B cell (primary cell): Measurements from ENCODE around the gene ISL2. TPM values are rescaled to one million over a fixed set of nuclear protein-coding genes. Genes with fewer than 3 reads are reported as not detected.

ENCODE experiments used
- ATAC-seq: fragments of 200-7000 bp; cut with Tn5 transposase; one replicate; pipeline ENCODE4 v1.10.0; 2021; ENCODE audit warnings: low read depth, mild to moderate bottlenecking, moderate number of reproducible peaks, moderate library complexity
- CTCF ChIA-PET: fragments of 350-600 bp; sonication (Branson Sonifier 250); formaldehyde crosslinking; loops from one replicate; lab custom pipeline; 2021; ENCODE audit warnings: antibody characterized with exemption, inconsistent platforms; lab: Charles Lee
- POLR2A ChIA-PET: fragments of 350-600 bp; sonication (Branson Sonifier 250); formaldehyde crosslinking; loops from one replicate; lab custom pipeline; 2021; ENCODE audit warnings: antibody characterized with exemption; lab: Charles Lee
- DNase-seq: peaks from one replicate; pipeline ENCODE4 v3.0.0; 2013
- H2AFZ ChIP-seq: 2 replicates; pipeline ENCODE4 v1.6.1; 2012; ENCODE audit warnings: mild to moderate bottlenecking, low read depth, low read length; ENCODE audit not compliant: insufficient read depth, poor library complexity, severe bottlenecking
- H3K27ac ChIP-seq, 2 donors: 1 replicate in 1 of 2; 2 replicates in 1 of 2; pipeline ENCODE4 v1.5.1; 2012 to 2013; ENCODE audit warnings: low read length in 2 of 2, mild to moderate bottlenecking in 2 of 2, moderate library complexity in 1 of 2
- H3K27me3 ChIP-seq, 4 experiments: fragments of 200-600 bp in 1 of 4; sonication (generic) in 1 of 4; replicated peaks in 1 of 4; 1 replicate in 2 of 4; 2 replicates in 2 of 4; pipeline versions ENCODE4 v1.6.1 to v1.7.0; 2013 to 2016; ENCODE audit warnings: low read length in 3 of 4, mild to moderate bottlenecking in 2 of 4, mixed read lengths in 1 of 4, moderate library complexity in 1 of 4; ENCODE audit not compliant: insufficient read depth in 4 of 4, control insufficient read depth in 3 of 4; ENCODE audit errors: control extremely low read depth in 1 of 4
- H3K36me3 ChIP-seq, 2 experiments: replicated peaks in 1 of 2; 1 replicate in 1 of 2; 2 replicates in 1 of 2; pipeline versions ENCODE4 v1.6.1 to v1.7.1; 2013; ENCODE audit warnings: low read length in 1 of 2; ENCODE audit not compliant: insufficient read depth in 2 of 2, control insufficient read depth in 1 of 2; ENCODE audit errors: control extremely low read depth in 1 of 2, extremely low read depth in 1 of 2
- H3K4me1 ChIP-seq, 2 donors: fragments of 200-600 bp in 1 of 2; sonication (generic) in 1 of 2; 1 replicate in 1 of 2; 2 replicates in 1 of 2; pipeline versions ENCODE4 v1.5.1 to v1.6.1; 2013 to 2017; ENCODE audit warnings: low read length in 2 of 2; ENCODE audit not compliant: control insufficient read depth in 2 of 2, insufficient read depth in 2 of 2
- H3K4me2 ChIP-seq: replicated peaks from 2 replicates; pipeline ENCODE3; 2012; ENCODE audit warnings: mild to moderate bottlenecking, low read depth, low read length; ENCODE audit not compliant: poor library complexity, severe bottlenecking
- H3K4me3 ChIP-seq, 5 experiments: fragments of 200-600 bp in 1 of 5; sonication (generic) in 1 of 5; 1 replicate in 3 of 5; 2 replicates in 2 of 5; pipeline versions ENCODE4 v1.5.1 to v1.7.0; 2011 to 2016; ENCODE audit warnings: low read length in 4 of 5, mild to moderate bottlenecking in 4 of 5, low read depth in 2 of 5, control low read depth in 1 of 5, moderate library complexity in 1 of 5; ENCODE audit not compliant: insufficient read depth in 1 of 5; ENCODE audit errors: control extremely low read depth in 1 of 5, extremely low read depth in 1 of 5
- H3K79me2 ChIP-seq: fragments of 200-600 bp; sonication (generic); one replicate; pipeline ENCODE4 v1.6.0; 2016; ENCODE audit warnings: low read length; ENCODE audit not compliant: control insufficient read depth, insufficient read depth
- H3K9ac ChIP-seq: fragments of 200-600 bp; sonication (generic); 2 replicates; pipeline ENCODE4 v1.6.1; 2017; ENCODE audit warnings: mild to moderate bottlenecking, low read length, moderate library complexity
- H3K9me3 ChIP-seq, 3 donors: one replicate each; pipeline versions ENCODE4 v1.6.1 to v1.7.1; 2013; ENCODE audit warnings: low read length in 2 of 3; ENCODE audit not compliant: control insufficient read depth in 2 of 3, insufficient read depth in 1 of 3; ENCODE audit errors: control extremely low read depth in 1 of 3
- H4K20me1 ChIP-seq: 2 replicates; pipeline ENCODE4 v1.6.0; 2012; ENCODE audit warnings: mild to moderate bottlenecking, low read length; ENCODE audit not compliant: insufficient read depth, control insufficient read depth, poor library complexity, severe bottlenecking
- H3K27ac Mint-ChIP-seq: one replicate; pipeline ENCODE4 v1.8.0; 2021; ENCODE audit warnings: mixed read lengths
- H3K27me3 Mint-ChIP-seq: one replicate; pipeline ENCODE4 v1.8.0; 2021; ENCODE audit warnings: mixed read lengths
- H3K4me1 Mint-ChIP-seq: one replicate; pipeline ENCODE4 v1.8.0; 2021; ENCODE audit warnings: mixed read lengths
- H3K4me3 Mint-ChIP-seq: one replicate; pipeline ENCODE4 v1.8.0; 2021; ENCODE audit warnings: mixed read lengths
- H3K9me3 Mint-ChIP-seq: one replicate; pipeline ENCODE4 v1.8.0; 2022; ENCODE audit warnings: mixed read lengths; ENCODE audit not compliant: insufficient read depth
- EZH2 ChIP-seq: IDR thresholded peaks from 2 replicates; pipeline ENCODE4 v1.6.1; 2012; ENCODE audit warnings: borderline replicate concordance, low read depth, mild to moderate bottlenecking, moderate library complexity, low read length; ENCODE audit not compliant: insufficient read depth, poor library complexity, severe bottlenecking
- WGBS: methylation state at CpG from one replicate; pipeline ENCODE4 v1.1.5; 2013; ENCODE audit warnings: missing lambda C conversion rate; ENCODE audit not compliant: insufficient coverage; 5-methylcytosine and 5-hydroxymethylcytosine counted together
- intact Hi-C: fragments of 100-400 bp; cut with micrococcal nuclease; formaldehyde crosslinking; loops from one replicate; pipeline ENCODE4 v1.10.0; 2022
- polyA plus RNA-seq: library from polyadenylated mRNA; depleted of rRNA; stranded (reverse); fragments of >200 nt; gene quantifications from 2 replicates; pipeline ENCODE4 v1.2.3, GENCODE V29; 2012
- total RNA-seq, 2 donors: library from RNA; stranded (reverse); fragments of 120-200 nt in 1 of 2; gene quantifications; 1 replicate in 1 of 2; 2 replicates in 1 of 2; pipeline versions ENCODE4 v1.2.3 to v1.2.4, GENCODE V29; 2013 to 2022
- TF ChIP-seq, protein P1 (sequence below): fragments of 200-600 bp; IDR thresholded peaks from one replicate; pipeline ENCODE4 v1.8.0; 2022; ENCODE audit warnings: antibody characterized with exemption, mild to moderate bottlenecking

The ISL2 gene
- total and polyA plus RNA-seq, 2 donors (not counting 1 experiment from before 2014, with no cell fraction given) = 0.59 to 1.8 TPM

DNA sequence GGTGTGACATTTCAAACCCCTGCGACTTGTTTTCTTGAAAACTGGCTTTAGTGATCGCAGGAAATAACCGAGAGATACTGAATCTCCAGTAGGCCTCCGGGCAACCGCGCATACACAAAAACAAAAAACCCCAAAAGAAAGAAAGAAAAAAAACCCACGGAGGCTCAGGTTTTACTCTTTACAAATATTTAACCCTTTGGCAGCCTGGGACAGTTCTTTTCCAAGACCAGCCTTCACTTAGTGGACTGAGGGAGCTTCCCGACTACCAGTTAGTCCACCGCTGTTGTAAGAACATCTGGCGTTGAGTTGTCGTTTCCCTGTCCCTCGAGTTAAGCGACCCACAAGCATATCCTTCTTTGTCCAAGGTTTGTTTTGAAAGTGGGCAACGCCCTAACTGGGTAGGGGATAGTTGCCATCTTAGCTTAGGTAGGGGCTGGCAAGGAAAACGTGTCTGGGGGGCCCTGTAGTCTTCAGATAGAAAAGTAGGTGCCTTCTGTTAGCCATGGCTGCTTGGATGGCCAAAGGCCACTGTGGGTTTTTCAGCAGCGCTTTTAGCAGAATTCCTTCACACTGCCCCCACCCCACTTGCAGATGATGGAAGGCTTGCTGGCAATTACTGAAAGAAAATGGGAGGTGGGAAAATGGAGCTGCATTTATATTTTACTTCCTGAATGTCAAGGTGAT is 6.9 kb downstream of the ISL2 start:
- DNase-seq (peak; percentile 42), ATAC-seq (no peak)
- Histone ChIP-seq H3K4me2 (peak overlapping the region; percentile 96), H3K79me2 (no peaks in the 10 kb centered on the region), H3K9me3 (peaks cover 3 to 57% (median 10%) of the 10 kb centered on the region in 3 donors), H3K36me3 (no peaks in the 10 kb centered on the region), H3K4me1 (peaks cover 72 to 83% of the 10 kb centered on the region in 2 donors), H3K27ac (no peak overlapping the region), H2AFZ (no peak overlapping the region), H3K4me3 (no peak overlapping the region), H3K9ac (no peak overlapping the region), H4K20me1 (peaks cover 41% of the 10 kb centered on the region), H3K27me3 (peaks cover 10 to 95% (median 75%) of the 10 kb centered on the region in 4 experiments)
- TF ChIP-seq, protein P1, sequence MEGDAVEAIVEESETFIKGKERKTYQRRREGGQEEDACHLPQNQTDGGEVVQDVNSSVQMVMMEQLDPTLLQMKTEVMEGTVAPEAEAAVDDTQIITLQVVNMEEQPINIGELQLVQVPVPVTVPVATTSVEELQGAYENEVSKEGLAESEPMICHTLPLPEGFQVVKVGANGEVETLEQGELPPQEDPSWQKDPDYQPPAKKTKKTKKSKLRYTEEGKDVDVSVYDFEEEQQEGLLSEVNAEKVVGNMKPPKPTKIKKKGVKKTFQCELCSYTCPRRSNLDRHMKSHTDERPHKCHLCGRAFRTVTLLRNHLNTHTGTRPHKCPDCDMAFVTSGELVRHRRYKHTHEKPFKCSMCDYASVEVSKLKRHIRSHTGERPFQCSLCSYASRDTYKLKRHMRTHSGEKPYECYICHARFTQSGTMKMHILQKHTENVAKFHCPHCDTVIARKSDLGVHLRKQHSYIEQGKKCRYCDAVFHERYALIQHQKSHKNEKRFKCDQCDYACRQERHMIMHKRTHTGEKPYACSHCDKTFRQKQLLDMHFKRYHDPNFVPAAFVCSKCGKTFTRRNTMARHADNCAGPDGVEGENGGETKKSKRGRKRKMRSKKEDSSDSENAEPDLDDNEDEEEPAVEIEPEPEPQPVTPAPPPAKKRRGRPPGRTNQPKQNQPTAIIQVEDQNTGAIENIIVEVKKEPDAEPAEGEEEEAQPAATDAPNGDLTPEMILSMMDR = no peak
- Mint-ChIP-seq H3K4me3 (peak overlapping the region; percentile 13), H3K4me1 (peaks cover 53% of the 10 kb centered on the region), H3K27ac (no peak overlapping the region), H3K9me3 (no peaks in the 10 kb centered on the region), H3K27me3 (peaks cover 71% of the 10 kb centered on the region)
- intact Hi-C loops = no loop called here
- ChIA-PET CTCF (interaction anchor here (0.9 to 2.9 kb wide), 3 partner anchors 8 to 11 kb away, joined by 3 to 9 read pairs (median 9); partner anchors contain the start of gene ISL2), POLR2A (no interaction called here)
- 16% methylated on average over 8 of the region's 16 CpGs for WGBS

DNA sequence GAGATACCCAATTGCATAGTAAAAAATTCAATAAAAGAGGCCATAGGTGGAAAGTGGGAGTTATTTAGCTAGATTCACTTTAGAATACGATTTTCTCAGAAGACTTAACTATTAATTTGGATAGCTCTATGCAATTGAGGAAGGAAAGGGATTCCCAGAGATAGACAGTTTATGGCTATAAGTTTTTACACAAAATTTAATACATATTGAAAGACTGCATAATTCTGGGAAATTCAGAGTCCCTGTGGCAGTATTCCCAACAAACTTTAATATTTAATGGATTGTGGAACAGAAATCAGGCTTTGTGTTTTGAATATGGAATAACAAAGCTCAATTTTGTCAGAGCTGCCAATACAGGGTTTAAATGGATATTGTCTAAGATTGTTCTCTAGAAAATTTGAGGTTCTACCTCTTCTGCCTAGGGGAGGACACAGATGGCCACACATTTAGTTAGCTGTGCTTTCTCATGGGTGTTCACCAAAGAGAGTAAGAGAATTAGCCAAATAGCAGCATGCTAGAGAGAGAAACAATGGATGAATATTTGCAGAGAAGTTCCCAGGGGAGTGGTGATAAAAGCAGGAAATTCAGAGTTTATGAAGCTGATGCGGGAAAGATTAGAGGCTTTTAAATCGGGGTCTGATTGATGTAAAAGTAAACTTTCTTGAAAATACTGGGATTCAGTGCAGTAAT is 8.5 kb downstream of the ISL2 start:
- Histone ChIP-seq H3K9me3 (peaks cover 3 to 42% (median 10%) of the 10 kb centered on the region in 3 donors), H3K79me2 (no peaks in the 10 kb centered on the region), H3K27me3 (peaks cover 10 to 80% (median 64%) of the 10 kb centered on the region in 4 experiments), H3K27ac (no peak overlapping the region), H3K9ac (no peak overlapping the region), H4K20me1 (peaks cover 29% of the 10 kb centered on the region), H3K36me3 (no peaks in the 10 kb centered on the region), H3K4me1 (peaks cover 56 to 67% of the 10 kb centered on the region in 2 donors), H2AFZ (no peak overlapping the region), H3K4me2 (no peak overlapping the region), H3K4me3 (no peak overlapping the region)
- intact Hi-C loops = no loop called here
- POLR2A ChIA-PET = interaction anchor here (0.6 to 1.9 kb wide), 2 partner anchors 9 to 893 kb away, joined by 4 to 9 read pairs; partner anchors contain the start of gene ISL2
- H3K4me1 Mint-ChIP-seq = peaks cover 37% of the 10 kb centered on the region
- no peaks in the 10 kb centered on the region for H3K9me3 Mint-ChIP-seq
- H3K27ac Mint-ChIP-seq = no peak overlapping the region
- peak overlapping the region; percentile 60 for H3K4me3 Mint-ChIP-seq
- CTCF ChIA-PET = interaction anchor here (1.7 to 2.9 kb wide), 2 partner anchors 9 to 11 kb away, joined by 9 read pairs; partner anchors contain the start of gene ISL2
- WGBS = 8% methylated on average over 2 of the region's 3 CpGs
- no peak for TF ChIP-seq EZH2
- TF ChIP-seq, protein P1 = no peak
- H3K27me3 Mint-ChIP-seq = peaks cover 60% of the 10 kb centered on the region
- DNase-seq (no peak), ATAC-seq (no peak)
